Measurements from ENCODE around the gene ZNF593OS.

The ZNF593OS gene

DNA sequence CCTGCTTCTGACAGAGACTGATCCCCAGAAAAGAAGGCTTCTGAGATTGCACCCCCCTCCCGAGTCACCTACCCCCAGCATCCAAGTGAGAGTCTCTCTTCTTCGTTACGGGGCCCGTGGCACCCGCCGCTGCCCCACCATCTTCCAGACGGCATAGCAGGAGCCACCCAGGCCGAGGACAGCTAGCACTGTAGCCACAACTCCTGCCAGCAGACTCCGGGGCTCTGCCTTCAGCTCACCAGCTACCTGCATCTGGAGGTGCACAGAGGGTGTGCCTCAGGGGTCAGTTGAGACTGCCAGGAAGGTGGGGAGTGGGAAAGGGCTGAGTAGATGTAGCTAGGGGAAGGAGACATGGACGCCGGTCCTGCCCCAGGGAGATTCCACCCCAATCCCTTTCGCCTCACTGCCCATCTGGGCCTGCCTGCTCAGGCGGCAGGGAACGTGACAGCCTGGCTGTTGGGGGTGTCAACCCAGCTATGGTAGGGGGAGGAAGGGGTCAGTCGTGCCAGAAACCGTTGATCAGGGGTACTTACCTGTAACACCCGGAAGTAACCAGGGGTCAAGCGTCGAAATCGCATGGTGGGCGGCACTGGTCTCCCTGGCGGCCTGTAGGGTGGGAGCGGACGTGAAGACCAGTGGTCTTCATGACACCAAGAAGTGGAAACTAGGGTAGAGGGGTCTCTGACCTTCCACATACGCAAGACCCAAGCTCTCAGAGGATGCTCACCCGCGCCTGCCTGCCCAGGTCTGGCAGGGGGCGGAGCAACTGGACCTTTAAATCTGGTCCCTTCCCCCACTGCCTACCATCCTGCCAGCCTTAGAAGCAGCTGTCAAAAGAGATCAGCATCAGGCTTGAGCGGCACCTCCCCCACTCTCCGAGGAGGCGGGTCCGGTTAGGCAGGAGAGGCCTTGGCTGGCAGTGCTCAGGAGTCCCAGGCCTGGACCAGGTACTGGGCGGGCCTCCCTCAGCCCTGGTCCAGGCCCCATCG is at the start of gene ZNF593OS:
Gene ZNF593OS, minus strand, starts transcription at position 749 of the 989 bp plus-strand sequence. Its CDS starts 171 bp downstream, at position 578.
- DNase-seq (ENCODE audit: extremely low read depth in 1 of 2, low read depth in 1 of 2), result no peak

DNA sequence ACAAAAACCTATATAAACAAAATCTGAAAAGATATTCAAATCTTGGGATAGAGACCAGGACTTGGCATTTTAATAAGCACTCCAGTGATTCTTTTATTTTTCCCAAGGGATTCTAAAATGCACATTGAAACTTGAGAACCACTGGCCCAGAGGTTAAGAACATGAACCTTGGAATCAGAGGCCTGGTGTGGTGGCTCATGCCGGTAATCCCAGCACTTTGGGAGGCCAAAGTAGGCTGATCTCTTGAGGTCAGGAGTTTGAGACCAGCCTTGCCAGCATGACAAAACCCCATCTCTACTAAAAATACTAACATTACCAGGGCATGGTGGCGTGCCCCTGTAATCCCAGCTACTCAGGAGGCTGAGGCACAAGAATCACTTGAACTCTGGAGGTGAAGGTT is 49.5 kb upstream of the ZNF593OS start:
- no peak for DNase-seq (ENCODE audit: extremely low read depth in 1 of 2, low read depth in 1 of 2)

GRCh38 chr1:26220199-26220912 is 48.7 kb upstream of the ZNF593OS start:
- DNase-seq (ENCODE audit: extremely low read depth in 1 of 2, low read depth in 1 of 2), result no peak

DNA sequence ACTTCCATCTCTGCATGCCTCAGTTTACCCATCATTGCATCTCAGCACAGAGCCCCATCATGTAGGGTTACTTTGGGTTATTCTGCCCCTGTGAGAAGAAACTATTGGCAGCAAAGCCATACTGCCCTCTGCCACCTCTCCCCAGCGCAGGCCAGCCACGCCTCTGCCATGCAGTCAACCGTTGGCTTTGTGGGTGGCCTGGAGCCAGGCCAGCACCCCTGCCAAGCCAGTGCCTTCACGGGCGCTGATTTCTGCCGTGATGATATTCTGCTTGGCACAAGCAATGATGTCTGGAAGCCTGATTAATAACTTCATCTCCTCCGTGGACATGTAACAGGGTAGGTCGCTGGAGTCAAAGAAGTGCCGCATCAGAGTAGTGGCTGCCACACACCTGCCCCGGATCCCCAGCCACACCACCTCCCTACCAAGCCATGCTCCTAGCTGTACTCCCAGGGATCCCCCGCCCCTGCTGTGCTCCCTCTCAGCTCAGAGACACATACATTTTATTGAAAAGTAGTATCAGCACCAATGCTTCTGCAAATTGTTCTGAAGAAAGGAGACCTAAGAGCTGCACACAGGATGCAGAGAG is 47.4 kb upstream of the ZNF593OS start:
- DNase-seq (ENCODE audit: extremely low read depth in 1 of 2, low read depth in 1 of 2), result no peak

DNA sequence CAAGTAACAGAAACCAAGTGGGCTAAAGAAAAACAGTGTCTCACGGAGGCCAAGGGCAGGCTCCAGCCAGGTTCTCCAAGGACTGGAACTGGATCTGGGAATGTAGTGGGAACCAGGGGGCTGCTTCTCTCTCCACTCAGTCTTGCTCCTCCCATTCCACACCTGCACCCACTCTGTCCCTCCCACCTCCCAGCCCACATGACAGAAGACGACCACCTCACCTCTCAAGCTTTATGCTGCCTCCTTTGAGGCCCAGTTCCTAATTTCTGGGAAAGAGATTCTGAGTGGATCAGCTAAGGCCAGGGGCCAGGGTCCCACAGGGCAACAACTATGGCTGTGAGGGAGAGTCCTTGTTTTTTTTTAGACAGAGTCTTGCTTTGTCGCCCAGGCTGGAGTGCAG is 43.6 kb upstream of the ZNF593OS start:
- DNase-seq (ENCODE audit: extremely low read depth in 1 of 2, low read depth in 1 of 2), result no peak

DNA sequence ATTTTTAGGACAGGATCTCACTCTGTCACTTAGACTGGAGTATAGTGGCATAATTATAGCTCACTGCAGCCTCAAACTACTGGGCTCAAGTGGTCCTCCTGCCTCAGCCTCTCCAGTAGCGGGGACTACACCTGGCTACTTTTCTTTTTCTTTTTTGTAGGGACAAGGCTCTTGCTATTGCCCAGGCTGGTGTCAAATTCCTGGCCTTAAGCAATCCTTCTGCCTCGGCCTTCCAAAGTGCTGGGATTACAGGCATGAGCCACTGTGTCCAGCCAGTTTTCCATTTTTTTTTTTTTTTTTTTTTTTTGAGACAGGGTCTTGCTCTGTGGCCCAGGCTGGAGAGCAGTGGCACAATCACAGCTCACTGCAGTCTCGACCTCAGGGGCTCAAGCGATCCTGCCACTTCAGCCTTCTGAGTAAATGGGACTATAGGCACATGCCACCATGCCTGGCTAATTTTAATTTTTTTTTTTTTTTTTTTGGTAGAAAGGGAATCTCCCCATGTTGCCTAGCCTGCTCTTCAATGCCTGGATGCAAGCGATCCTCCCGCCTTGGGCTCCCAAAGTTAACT is 41.8 kb upstream of the ZNF593OS start:
- DNase-seq (ENCODE audit: extremely low read depth in 1 of 2, low read depth in 1 of 2), result no peak

DNA sequence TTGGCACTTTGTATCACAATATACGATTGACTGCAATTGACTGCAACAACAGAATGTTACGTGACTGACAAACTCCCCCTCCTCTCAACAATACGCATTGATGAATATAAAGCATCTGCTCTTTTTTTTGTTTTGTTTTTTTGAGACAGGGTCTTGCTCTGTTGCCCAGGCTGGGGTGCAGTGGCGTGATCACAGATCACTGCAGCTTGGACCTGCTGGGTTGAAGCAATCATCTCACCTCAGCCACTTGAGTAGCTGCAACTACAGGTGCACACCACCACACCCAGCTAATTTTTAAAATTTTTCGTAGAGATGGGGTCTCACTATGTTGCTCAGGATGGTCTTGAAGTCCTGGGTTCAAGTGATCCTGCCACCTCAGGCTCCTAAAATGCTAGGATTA is 41.1 kb upstream of the ZNF593OS start:
- no peak for DNase-seq (ENCODE audit: extremely low read depth in 1 of 2, low read depth in 1 of 2)

- DNase-seq (ENCODE audit: extremely low read depth in 1 of 2, low read depth in 1 of 2), result no peak
Observed at GRCh38 chr1:26210147-26210870, 38.7 kb upstream of the ZNF593OS start.

- no peak for DNase-seq (ENCODE audit: extremely low read depth in 1 of 2, low read depth in 1 of 2)
Observed at GRCh38 chr1:26203642-26204318, 32.1 kb upstream of the ZNF593OS start.

- no peak for DNase-seq (ENCODE audit: extremely low read depth in 1 of 2, low read depth in 1 of 2)
Observed at GRCh38 chr1:26200413-26200812, 28.8 kb upstream of the ZNF593OS start.

GRCh38 chr1:26197813-26198212 is 26.2 kb upstream of the ZNF593OS start:
- no peak for DNase-seq (ENCODE audit: extremely low read depth in 1 of 2, low read depth in 1 of 2)

- no peak for DNase-seq (ENCODE audit: extremely low read depth in 1 of 2, low read depth in 1 of 2)
Observed at GRCh38 chr1:26197301-26197700, 25.7 kb upstream of the ZNF593OS start.

- no peak for DNase-seq (ENCODE audit: extremely low read depth in 1 of 2, low read depth in 1 of 2)
Observed at GRCh38 chr1:26195805-26196204, 24.2 kb upstream of the ZNF593OS start.

GRCh38 chr1:26191739-26192138 is 20.1 kb upstream of the ZNF593OS start:
- DNase-seq (ENCODE audit: extremely low read depth in 1 of 2, low read depth in 1 of 2), result no peak

DNA sequence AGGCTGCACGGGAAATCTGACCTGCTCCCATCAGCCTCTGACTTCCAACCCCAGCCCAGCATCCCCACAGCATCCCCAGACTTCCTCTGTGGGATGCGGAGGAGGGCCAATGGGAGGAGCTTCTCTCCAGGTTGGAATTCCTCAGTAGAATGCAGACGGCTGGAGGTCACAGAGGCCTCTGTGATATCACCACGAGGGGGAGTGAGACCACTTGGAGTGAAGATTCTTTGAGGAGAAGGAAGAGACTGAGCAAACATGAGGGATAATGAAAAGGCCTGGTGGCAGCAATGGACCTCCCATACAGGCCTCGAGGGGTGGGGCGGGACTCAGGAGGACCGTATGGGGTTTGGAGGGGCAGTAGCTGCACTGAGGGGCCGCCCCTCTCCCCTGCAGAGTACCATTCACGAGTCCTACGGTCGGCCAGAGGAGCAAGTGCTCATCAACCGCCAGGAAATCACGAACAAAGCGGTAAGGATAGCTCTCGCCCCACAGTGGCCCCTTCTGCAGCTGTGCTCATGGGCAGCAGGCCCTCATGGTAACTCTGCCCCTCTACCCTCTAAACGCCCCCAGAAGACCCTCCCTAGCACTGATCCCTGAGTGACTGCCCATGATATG is 18.8 kb upstream of the ZNF593OS start, which contains the start of gene CATSPER4:
Gene CATSPER4, plus strand, starts transcription at position 230 of the 615 bp plus-strand sequence. Its CDS starts 26 bp downstream, at position 256.
- no peak for DNase-seq (ENCODE audit: extremely low read depth in 1 of 2, low read depth in 1 of 2)

GRCh38 chr1:26189751-26190275 is 18.2 kb upstream of the ZNF593OS start:
- DNase-seq (ENCODE audit: extremely low read depth in 1 of 2, low read depth in 1 of 2), result no peak

- DNase-seq (ENCODE audit: extremely low read depth in 1 of 2, low read depth in 1 of 2), result no peak
Observed at GRCh38 chr1:26189331-26189730, 17.7 kb upstream of the ZNF593OS start.

DNA sequence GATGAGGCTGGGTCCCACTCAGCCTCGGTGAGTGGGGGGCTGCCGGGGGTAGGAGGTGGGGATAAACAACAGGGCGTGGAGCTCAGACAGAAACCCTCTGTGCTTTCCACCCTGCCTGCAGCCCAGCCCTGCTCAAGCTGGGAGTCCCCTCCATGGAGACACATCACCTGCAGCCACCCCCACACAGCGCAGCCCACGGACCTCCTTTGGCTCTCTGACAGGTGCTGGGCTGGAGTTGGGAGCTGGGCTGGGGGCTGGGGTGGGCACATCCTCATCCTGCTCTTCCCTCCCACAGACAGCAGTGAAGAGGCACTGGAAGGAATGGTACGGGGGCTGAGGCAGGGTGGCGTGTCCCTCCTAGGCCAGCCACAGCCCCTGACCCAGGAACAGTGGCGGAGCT is 16.8 kb upstream of the ZNF593OS start:
- no peak for DNase-seq (ENCODE audit: extremely low read depth in 1 of 2, low read depth in 1 of 2)

DNA sequence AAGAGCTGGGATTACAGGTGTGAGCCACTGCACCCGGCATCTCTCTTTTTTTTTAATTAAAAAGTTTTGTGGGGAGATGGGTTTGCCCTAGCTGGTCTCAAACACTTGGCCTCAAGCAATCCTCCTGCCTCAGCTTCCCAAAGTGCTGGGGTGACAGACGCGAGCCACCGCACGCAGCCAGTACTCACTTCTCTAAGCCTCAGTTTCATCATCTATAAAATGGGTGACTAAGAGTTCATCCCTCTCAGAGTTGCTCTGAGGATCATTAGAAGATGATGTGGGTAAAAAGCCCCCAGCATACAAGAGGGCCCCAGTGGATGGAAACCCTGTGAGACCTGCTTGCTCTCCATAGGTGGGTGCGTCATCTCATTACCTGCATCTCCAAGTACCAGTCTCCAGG is 16.2 kb upstream of the ZNF593OS start:
- DNase-seq (ENCODE audit: extremely low read depth in 1 of 2, low read depth in 1 of 2), result no peak

Data from activated CD8-positive, alpha-beta memory T cell treated with anti-CD3 and anti-CD28 coated beads for 1 hour (primary cell).